A673 (cell line): ENCODE measurements around the gene PAQR8. TPM values are rescaled to one million over a fixed set of nuclear protein-coding genes. Genes with fewer than 3 reads are reported as not detected.

Experiments used
- BruUV-seq: library from RNA; stranded (reverse); fragments of 400-500 nt; replicated peaks from 2 replicates; lab custom pipeline; 2021; lab: Mats Ljungman, UMichigan
- CTCF ChIA-PET: fragments of 300-600 bp; sonication (Branson Sonifier 250); formaldehyde crosslinking; loops from one replicate; lab custom pipeline; 2022; ENCODE audit warnings: antibody characterized with exemption; lab: Charles Lee
- POLR2A ChIA-PET: fragments of 300-600 bp; sonication (Branson Sonifier 250); formaldehyde crosslinking; loops from one replicate; lab custom pipeline; 2022; ENCODE audit warnings: antibody characterized with exemption; ENCODE audit not compliant: low non-redundant PET; lab: Charles Lee
- DNase-seq: peaks from one replicate; pipeline ENCODE4 v3.0.0-alpha.2; 2015; ENCODE audit warnings: low spot score
- H3K27ac ChIP-seq: fragments of 200-600 bp; sonication (generic); 2 replicates; pipeline ENCODE4 v1.5.1; 2016; ENCODE audit warnings: mixed run types, low read depth, mild to moderate bottlenecking, mixed read lengths, antibody characterized with exemption, low read length; ENCODE audit not compliant: poor library complexity, severe bottlenecking
- H3K27me3 ChIP-seq: fragments of 200-600 bp; sonication (generic); replicated peaks from 2 replicates; pipeline ENCODE4 v1.6.1; 2017; ENCODE audit warnings: mixed run types, low read depth, mild to moderate bottlenecking, mixed read lengths, antibody characterized with exemption, low read length; ENCODE audit not compliant: insufficient read depth, poor library complexity
- H3K36me3 ChIP-seq: fragments of 200-600 bp; sonication (generic); 2 replicates; pipeline ENCODE4 v1.6.1; 2016; ENCODE audit warnings: mixed run types, mild to moderate bottlenecking, mixed read lengths, antibody characterized with exemption, low read length; ENCODE audit not compliant: insufficient read depth, poor library complexity, severe bottlenecking
- H3K4me1 ChIP-seq: fragments of 200-600 bp; sonication (generic); 2 replicates; pipeline ENCODE4 v1.6.1; 2017; ENCODE audit warnings: mixed run types, mild to moderate bottlenecking, mixed read lengths, antibody characterized with exemption, low read length; ENCODE audit not compliant: insufficient read depth, poor library complexity, severe bottlenecking
- H3K4me3 ChIP-seq: fragments of 200-600 bp; sonication (generic); 2 replicates; pipeline ENCODE4 v1.5.1; 2016; ENCODE audit warnings: low read depth, mixed run types, mild to moderate bottlenecking, mixed read lengths, low read length; ENCODE audit not compliant: poor library complexity, severe bottlenecking
- H3K9me3 ChIP-seq: fragments of 200-600 bp; sonication (generic); 2 replicates; pipeline ENCODE4 v1.6.1; 2016; ENCODE audit warnings: mixed run types, low read depth, mild to moderate bottlenecking, mixed read lengths, antibody characterized with exemption, low read length; ENCODE audit not compliant: poor library complexity, severe bottlenecking
- EZH2 ChIP-seq: fragments of 200-600 bp; sonication (generic); IDR thresholded peaks from 2 replicates; pipeline ENCODE4 v1.6.1; 2017; ENCODE audit warnings: borderline replicate concordance, low read depth, mild to moderate bottlenecking, mixed read lengths, antibody characterized with exemption, low read length; ENCODE audit not compliant: poor library complexity, severe bottlenecking
- intact Hi-C: fragments of 100-400 bp; cut with micrococcal nuclease; formaldehyde crosslinking; loops from one replicate; pipeline ENCODE4 v1.10.0; 2022; ENCODE audit not compliant: unreplicated experiment
- total RNA-seq: library from RNA; stranded (reverse); gene quantifications from 2 replicates; pipeline ENCODE4 v1.2.3, GENCODE V29; 2021
- TF ChIP-seq, protein P1 (sequence below): fragments of 300-800, 200-600 bp; sonication (generic); conservative IDR thresholded peaks from 2 replicates; pipeline ENCODE4 v1.5.1; 2017; ENCODE audit warnings: low read depth, mild to moderate bottlenecking, antibody characterized with exemption, low read length, moderate library complexity, mixed read lengths

Gene PAQR8
- total RNA-seq, 1 experiment from 2014 or later = 1.5 TPM

DNA sequence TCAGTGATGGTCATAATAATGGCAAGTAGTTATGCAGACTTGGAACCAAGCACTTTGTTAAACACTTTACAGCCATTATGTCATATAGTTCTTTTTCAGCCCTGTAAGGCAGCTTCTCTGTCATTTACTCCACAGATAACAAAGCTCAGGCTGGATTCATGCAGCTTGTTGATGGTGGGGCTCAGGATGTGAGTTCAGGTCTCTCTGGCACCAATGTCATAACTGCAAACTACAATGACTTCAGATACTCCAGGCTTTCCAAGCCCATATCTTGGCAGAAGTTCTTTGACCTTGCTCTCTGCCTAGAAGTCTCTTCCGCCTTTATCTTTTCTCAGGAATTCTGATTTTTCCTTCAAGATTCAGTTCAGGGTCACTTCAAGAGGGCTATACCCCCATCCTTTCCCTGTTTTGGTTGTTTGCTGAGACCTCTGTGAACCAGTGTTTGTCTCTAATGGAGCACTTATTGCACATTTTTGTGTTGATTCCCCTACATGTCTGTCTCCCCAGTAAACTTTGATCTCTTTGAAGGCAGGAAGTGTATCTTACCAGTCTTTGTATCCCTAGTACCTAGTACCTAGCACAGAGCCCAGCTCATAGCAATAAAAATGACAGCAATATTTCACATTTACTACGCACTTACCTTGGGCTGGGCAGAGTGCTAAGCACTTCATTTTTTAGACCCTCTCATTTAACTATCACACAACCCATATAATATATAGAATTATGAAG, 38.5 kb downstream of the PAQR8 start:
- intact Hi-C loops = no loop called here
- Histone ChIP-seq H3K9me3 (no peaks in the 10 kb centered on the region), H3K27me3 (no peaks in the 10 kb centered on the region), H3K27ac (no peak overlapping the region), H3K36me3 (no peaks in the 10 kb centered on the region), H3K4me3 (no peak overlapping the region), H3K4me1 (no peaks in the 10 kb centered on the region)
- TF ChIP-seq EZH2 = no peak
- TF ChIP-seq, protein P1, sequence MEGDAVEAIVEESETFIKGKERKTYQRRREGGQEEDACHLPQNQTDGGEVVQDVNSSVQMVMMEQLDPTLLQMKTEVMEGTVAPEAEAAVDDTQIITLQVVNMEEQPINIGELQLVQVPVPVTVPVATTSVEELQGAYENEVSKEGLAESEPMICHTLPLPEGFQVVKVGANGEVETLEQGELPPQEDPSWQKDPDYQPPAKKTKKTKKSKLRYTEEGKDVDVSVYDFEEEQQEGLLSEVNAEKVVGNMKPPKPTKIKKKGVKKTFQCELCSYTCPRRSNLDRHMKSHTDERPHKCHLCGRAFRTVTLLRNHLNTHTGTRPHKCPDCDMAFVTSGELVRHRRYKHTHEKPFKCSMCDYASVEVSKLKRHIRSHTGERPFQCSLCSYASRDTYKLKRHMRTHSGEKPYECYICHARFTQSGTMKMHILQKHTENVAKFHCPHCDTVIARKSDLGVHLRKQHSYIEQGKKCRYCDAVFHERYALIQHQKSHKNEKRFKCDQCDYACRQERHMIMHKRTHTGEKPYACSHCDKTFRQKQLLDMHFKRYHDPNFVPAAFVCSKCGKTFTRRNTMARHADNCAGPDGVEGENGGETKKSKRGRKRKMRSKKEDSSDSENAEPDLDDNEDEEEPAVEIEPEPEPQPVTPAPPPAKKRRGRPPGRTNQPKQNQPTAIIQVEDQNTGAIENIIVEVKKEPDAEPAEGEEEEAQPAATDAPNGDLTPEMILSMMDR = no peak
- CTCF ChIA-PET = interaction anchor here (0.7 to 1.3 kb wide), 4 partner anchors 38 to 116 kb away, joined by 3 to 6 read pairs (median 3); partner anchors contain the start of genes MCM3 and PAQR8
- no TSS peak for BruUV-seq
- DNase-seq = no peak
- POLR2A ChIA-PET = no interaction called here

DNA sequence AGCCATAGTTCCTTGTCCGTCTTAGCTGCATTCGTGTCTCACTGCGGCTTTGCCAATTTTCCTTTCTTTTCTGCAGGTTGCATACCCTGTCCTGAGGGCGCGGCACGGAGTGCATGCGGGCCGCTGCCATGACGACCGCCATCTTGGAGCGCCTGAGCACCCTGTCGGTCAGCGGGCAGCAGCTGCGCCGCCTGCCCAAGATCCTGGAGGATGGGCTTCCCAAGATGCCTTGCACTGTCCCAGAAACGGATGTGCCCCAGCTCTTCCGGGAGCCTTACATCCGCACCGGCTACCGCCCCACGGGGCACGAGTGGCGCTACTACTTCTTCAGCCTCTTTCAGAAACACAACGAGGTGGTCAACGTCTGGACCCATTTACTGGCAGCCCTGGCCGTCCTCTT, 41.1 kb downstream of the PAQR8 start:
- ChIA-PET CTCF (no interaction called here), POLR2A (no interaction called here)
- Histone ChIP-seq H3K9me3 (no peaks in the 10 kb centered on the region), H3K27ac (no peak overlapping the region), H3K4me1 (no peaks in the 10 kb centered on the region), H3K36me3 (no peaks in the 10 kb centered on the region), H3K4me3 (no peak overlapping the region), H3K27me3 (no peaks in the 10 kb centered on the region)
- no TSS peak for BruUV-seq
- intact Hi-C loops = no loop called here
- DNase-seq = no peak
- TF ChIP-seq, protein P1 = no peak
- TF ChIP-seq EZH2 = no peak

DNA sequence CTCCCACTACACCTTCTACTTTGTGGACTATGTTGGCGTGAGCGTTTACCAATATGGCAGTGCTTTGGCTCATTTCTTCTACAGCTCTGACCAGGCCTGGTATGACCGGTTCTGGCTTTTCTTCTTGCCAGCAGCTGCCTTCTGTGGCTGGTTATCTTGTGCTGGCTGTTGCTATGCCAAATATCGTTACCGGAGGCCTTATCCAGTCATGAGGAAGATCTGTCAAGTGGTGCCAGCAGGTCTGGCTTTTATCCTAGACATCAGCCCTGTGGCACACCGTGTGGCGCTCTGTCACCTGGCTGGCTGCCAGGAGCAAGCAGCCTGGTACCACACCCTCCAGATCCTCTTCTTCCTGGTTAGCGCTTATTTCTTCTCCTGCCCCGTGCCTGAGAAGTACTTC, 41.7 kb downstream of the PAQR8 start:
- no peaks in the 10 kb centered on the region for H3K36me3 ChIP-seq
- H3K27me3 ChIP-seq = no peaks in the 10 kb centered on the region
- H3K4me1 ChIP-seq = no peaks in the 10 kb centered on the region
- H3K4me3 ChIP-seq = no peak overlapping the region
- H3K27ac ChIP-seq = no peak overlapping the region
- no peak for DNase-seq
- ChIA-PET POLR2A (no interaction called here), CTCF (no interaction called here)
- TF ChIP-seq, protein P1 = no peak
- no peak for TF ChIP-seq EZH2
- no peaks in the 10 kb centered on the region for H3K9me3 ChIP-seq
- intact Hi-C loops = no loop called here
- no TSS peak for BruUV-seq
